GM23338 (cell line): ENCODE measurements around the gene GCK. TPM values are rescaled to one million over a fixed set of nuclear protein-coding genes. Genes with fewer than 3 reads are reported as not detected.

Experiments used
- ATAC-seq: fragments of 200-7000 bp; cut with Tn5 transposase; 3 replicates; pipeline ENCODE4 v1.9.1; 2020
- DNase-seq: peaks from one replicate; pipeline ENCODE4 v3.0.0-alpha.2; 2015; ENCODE audit warnings: low spot score
- H2AFZ ChIP-seq: fragments of 200-600 bp; sonication (generic); 2 replicates; pipeline ENCODE4 v1.8.0; 2016; ENCODE audit warnings: antibody characterized with exemption, mild to moderate bottlenecking, moderate library complexity
- H3F3A ChIP-seq: fragments of 200-600 bp; sonication (generic); replicated peaks from 2 replicates; pipeline ENCODE4 v1.8.0; 2017; ENCODE audit warnings: antibody characterized with exemption, mixed run types, low read depth
- H3K27ac ChIP-seq: fragments of 200-600 bp; sonication (generic); 2 replicates; pipeline ENCODE4 v1.6.1; 2016; ENCODE audit warnings: low read depth
- H3K27me3 ChIP-seq: fragments of 200-600 bp; sonication (generic); 2 replicates; pipeline ENCODE4 v1.8.0; 2016; ENCODE audit warnings: mild to moderate bottlenecking, mixed run types, moderate library complexity; ENCODE audit not compliant: insufficient read depth
- H3K36me3 ChIP-seq: fragments of 200-600 bp; sonication (generic); 2 replicates; pipeline ENCODE4 v1.8.0; 2016; ENCODE audit warnings: mild to moderate bottlenecking; ENCODE audit not compliant: insufficient read depth
- H3K4me1 ChIP-seq: fragments of 200-600 bp; sonication (generic); 2 replicates; pipeline ENCODE4 v1.8.0; 2016; ENCODE audit warnings: mild to moderate bottlenecking, moderate library complexity; ENCODE audit not compliant: insufficient read depth
- H3K4me2 ChIP-seq: fragments of 200-600 bp; sonication (generic); 2 replicates; pipeline ENCODE4 v1.7.1; 2017; ENCODE audit warnings: mixed run types
- H3K4me3 ChIP-seq: fragments of 200-600 bp; sonication (generic); 2 replicates; pipeline ENCODE4 v1.6.1; 2016; ENCODE audit warnings: mixed run types
- H3K79me2 ChIP-seq: fragments of 200-600 bp; sonication (generic); replicated peaks from 2 replicates; pipeline ENCODE4 v1.8.0; 2017; ENCODE audit warnings: mild to moderate bottlenecking; ENCODE audit not compliant: insufficient read depth
- H3K9me2 ChIP-seq: fragments of 200-600 bp; sonication (generic); 2 replicates; pipeline ENCODE4 v1.8.0; 2017; ENCODE audit not compliant: insufficient read depth
- H4K20me1 ChIP-seq: fragments of 200-600 bp; sonication (generic); replicated peaks from 2 replicates; pipeline ENCODE4 v1.8.0; 2017; ENCODE audit warnings: mild to moderate bottlenecking; ENCODE audit not compliant: insufficient read depth
- H3K27ac Mint-ChIP-seq: 2 replicates; pipeline ENCODE4 v1.8.0; 2020; ENCODE audit warnings: inconsistent platforms, mild to moderate bottlenecking, moderate library complexity, mixed read lengths
- H3K27me3 Mint-ChIP-seq: 3 replicates; pipeline ENCODE4 v1.8.0; 2022; ENCODE audit warnings: low read depth, mild to moderate bottlenecking, moderate library complexity, mixed read lengths, inconsistent platforms; ENCODE audit not compliant: insufficient read depth, poor library complexity
- H3K36me3 Mint-ChIP-seq: 3 replicates; pipeline ENCODE4 v1.8.0; 2021; ENCODE audit warnings: low read depth, mild to moderate bottlenecking, inconsistent platforms, moderate library complexity, mixed read lengths
- H3K4me1 Mint-ChIP-seq: 3 replicates; pipeline ENCODE4 v1.8.0; 2020; ENCODE audit warnings: mild to moderate bottlenecking, inconsistent platforms, mixed read lengths
- H3K4me3 Mint-ChIP-seq: 3 replicates; pipeline ENCODE4 v1.8.0; 2021; ENCODE audit warnings: moderate library complexity, mild to moderate bottlenecking, inconsistent platforms, mixed read lengths
- H3K9me3 Mint-ChIP-seq: 3 replicates; pipeline ENCODE4 v1.8.0; 2020; ENCODE audit warnings: moderate library complexity, mild to moderate bottlenecking, inconsistent platforms, mixed read lengths
- CREB1 ChIP-seq: fragments of 250-450 bp; sonication (Bioruptor Pico); IDR thresholded peaks from 2 replicates; pipeline ENCODE4 v1.5.0; 2020; ENCODE audit warnings: low read depth, mild to moderate bottlenecking, moderate library complexity
- CTCF ChIP-seq, 2 experiments: fragments of 200-600 bp in 1 of 2; sonication (generic) in 1 of 2; conservative IDR thresholded peaks; 2 replicates each; pipeline versions ENCODE4 v1.5.1 to v1.6.1; 2016 to 2017; ENCODE audit warnings: antibody characterized with exemption in 2 of 2, low read depth in 2 of 2, mild to moderate bottlenecking in 2 of 2, moderate library complexity in 1 of 2
- ETS1 ChIP-seq: IDR thresholded peaks from 2 replicates; pipeline ENCODE4 v1.6.1; 2016; ENCODE audit warnings: antibody characterized with exemption
- EZH2 ChIP-seq: fragments of 200-600 bp; sonication (generic); IDR thresholded peaks from one replicate; pipeline ENCODE4 v1.8.0; 2017; ENCODE audit warnings: antibody characterized with exemption, mild to moderate bottlenecking, low read depth; ENCODE audit not compliant: unreplicated experiment
- EZH2phosphoT487 ChIP-seq: fragments of 200-600 bp; sonication (generic); IDR thresholded peaks from one replicate; pipeline ENCODE4 v1.8.1; 2018; ENCODE audit warnings: antibody characterized with exemption; ENCODE audit not compliant: unreplicated experiment
- JUNB ChIP-seq: IDR thresholded peaks from one replicate; pipeline ENCODE4 v1.6.1; 2016; ENCODE audit warnings: antibody characterized with exemption; ENCODE audit not compliant: unreplicated experiment
- NANOG ChIP-seq: IDR thresholded peaks from 2 replicates; pipeline ENCODE4 v1.6.1; 2016; ENCODE audit warnings: antibody characterized with exemption, borderline replicate concordance
- POLR2AphosphoS5 ChIP-seq: IDR thresholded peaks from 2 replicates; pipeline ENCODE4 v1.6.1; 2016; ENCODE audit warnings: antibody characterized with exemption, low read depth
- STAT1 ChIP-seq: IDR thresholded peaks from one replicate; pipeline ENCODE4 v1.6.1; 2016; ENCODE audit warnings: antibody characterized with exemption; ENCODE audit not compliant: unreplicated experiment
- ZNF114 ChIP-seq: fragments of 250-450 bp; sonication (Bioruptor Pico); IDR thresholded peaks from 2 replicates; pipeline ENCODE4 v1.5.0; 2020; ENCODE audit warnings: mild to moderate bottlenecking, moderate library complexity
- ZNF331 ChIP-seq: fragments of 250-450 bp; sonication (Bioruptor Pico); IDR thresholded peaks from 2 replicates; pipeline ENCODE4 v1.5.0; 2020; ENCODE audit warnings: low read depth, mild to moderate bottlenecking, moderate library complexity
- ZNF462 ChIP-seq: fragments of 250-450 bp; sonication (Bioruptor Pico); IDR thresholded peaks from 2 replicates; pipeline ENCODE4 v1.5.0; 2020; ENCODE audit warnings: mild to moderate bottlenecking, moderate library complexity
- polyA plus RNA-seq: library from polyadenylated mRNA; unstranded; fragments of >200 nt; fragmentation: Nextera tagmentation; extraction: Ambion mirVana; gene quantifications from 2 replicates; pipeline ENCODE4 v1.2.1, GENCODE V29; 2016
- total RNA-seq: library from RNA; depleted of rRNA; stranded (reverse); fragments of >200 nt; shearing (Covaris generic); gene quantifications from 2 replicates; pipeline ENCODE4 v1.2.3, GENCODE V29; 2014
- TF ChIP-seq, protein P1 (sequence below): IDR thresholded peaks from one replicate; pipeline ENCODE4 v1.6.1; 2018; ENCODE audit warnings: antibody characterized with exemption; ENCODE audit not compliant: unreplicated experiment

GCK gene
- total and polyA plus RNA-seq, 2 experiments from 2014 or later: 6.1 to 7.3 TPM

GRCh38 chr7:44102846-44103565 lies 86.2 kb downstream of the GCK start:
- TF ChIP-seq NANOG (no peak), EZH2 (no peak), CREB1 (no peak), JUNB (no peak), ETS1 (no peak), STAT1 (no peak), CTCF (conservative IDR thresholded peaks at IDR 0.05; ENCODE audit: low read depth in 2 of 2) (no peak), POLR2AphosphoS5 (no peak), ZNF462 (CRISPR knock-in tag) (no peak), EZH2phosphoT487 (no peak), ZNF331 (CRISPR knock-in tag) (no peak), ZNF114 (CRISPR knock-in tag) (no peak)
- TF ChIP-seq, protein P1, sequence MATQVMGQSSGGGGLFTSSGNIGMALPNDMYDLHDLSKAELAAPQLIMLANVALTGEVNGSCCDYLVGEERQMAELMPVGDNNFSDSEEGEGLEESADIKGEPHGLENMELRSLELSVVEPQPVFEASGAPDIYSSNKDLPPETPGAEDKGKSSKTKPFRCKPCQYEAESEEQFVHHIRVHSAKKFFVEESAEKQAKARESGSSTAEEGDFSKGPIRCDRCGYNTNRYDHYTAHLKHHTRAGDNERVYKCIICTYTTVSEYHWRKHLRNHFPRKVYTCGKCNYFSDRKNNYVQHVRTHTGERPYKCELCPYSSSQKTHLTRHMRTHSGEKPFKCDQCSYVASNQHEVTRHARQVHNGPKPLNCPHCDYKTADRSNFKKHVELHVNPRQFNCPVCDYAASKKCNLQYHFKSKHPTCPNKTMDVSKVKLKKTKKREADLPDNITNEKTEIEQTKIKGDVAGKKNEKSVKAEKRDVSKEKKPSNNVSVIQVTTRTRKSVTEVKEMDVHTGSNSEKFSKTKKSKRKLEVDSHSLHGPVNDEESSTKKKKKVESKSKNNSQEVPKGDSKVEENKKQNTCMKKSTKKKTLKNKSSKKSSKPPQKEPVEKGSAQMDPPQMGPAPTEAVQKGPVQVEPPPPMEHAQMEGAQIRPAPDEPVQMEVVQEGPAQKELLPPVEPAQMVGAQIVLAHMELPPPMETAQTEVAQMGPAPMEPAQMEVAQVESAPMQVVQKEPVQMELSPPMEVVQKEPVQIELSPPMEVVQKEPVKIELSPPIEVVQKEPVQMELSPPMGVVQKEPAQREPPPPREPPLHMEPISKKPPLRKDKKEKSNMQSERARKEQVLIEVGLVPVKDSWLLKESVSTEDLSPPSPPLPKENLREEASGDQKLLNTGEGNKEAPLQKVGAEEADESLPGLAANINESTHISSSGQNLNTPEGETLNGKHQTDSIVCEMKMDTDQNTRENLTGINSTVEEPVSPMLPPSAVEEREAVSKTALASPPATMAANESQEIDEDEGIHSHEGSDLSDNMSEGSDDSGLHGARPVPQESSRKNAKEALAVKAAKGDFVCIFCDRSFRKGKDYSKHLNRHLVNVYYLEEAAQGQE: no peak
- no peaks in the 10 kb centered on the region for H4K20me1 ChIP-seq
- no peaks in the 10 kb centered on the region for H3K9me2 ChIP-seq
- ATAC-seq: no peak
- no peaks in the 10 kb centered on the region for H3K36me3 ChIP-seq
- no peaks in the 10 kb centered on the region; the same call in 1 of the 2 replicates for H3K79me2 ChIP-seq
- peak overlapping the region; percentile 95 for H2AFZ ChIP-seq
- peak overlapping the region; percentile 63 for H3K4me3 Mint-ChIP-seq
- no peaks in the 10 kb centered on the region for H3F3A ChIP-seq
- peak overlapping the region; percentile 87 for H3K4me3 ChIP-seq
- DNase-seq: no peak
- peak overlapping the region; percentile 79; the same call in 1 of the 2 replicates for H3K4me2 ChIP-seq
- peaks cover 16% of the 10 kb centered on the region for H3K27me3 Mint-ChIP-seq
- no peak overlapping the region for H3K27ac ChIP-seq
- H3K4me1 Mint-ChIP-seq: peaks cover 20% of the 10 kb centered on the region
- H3K27ac Mint-ChIP-seq: no peak overlapping the region
- peaks cover 3% of the 10 kb centered on the region; the same call in 1 of the 3 replicates for H3K36me3 Mint-ChIP-seq
- no peaks in the 10 kb centered on the region for H3K9me3 Mint-ChIP-seq
- H3K27me3 ChIP-seq: peaks cover 9% of the 10 kb centered on the region; the same call in 1 of the 2 replicates
- peaks cover 8% of the 10 kb centered on the region; the same call in 1 of the 2 replicates for H3K4me1 ChIP-seq
